Epithelial cell of esophagus (primary cell): ENCODE measurements around the gene CYP26B1.

Source experiments
- DNase-seq: peaks from one replicate; pipeline ENCODE4 v3.0.0; 2010; ENCODE audit warnings: low read depth
- H3K4me3 ChIP-seq: 2 replicates; pipeline ENCODE4 v1.5.1; 2011; ENCODE audit warnings: mild to moderate bottlenecking, low read length, control low read depth
- CTCF ChIP-seq: IDR thresholded peaks from 2 replicates; pipeline ENCODE4 v1.5.1; 2011; ENCODE audit warnings: low read depth, mild to moderate bottlenecking, low read length, control low read depth, inconsistent platforms; ENCODE audit not compliant: insufficient read depth; ENCODE audit errors: missing control alignments

CYP26B1 gene

GRCh38 chr2:72147303-72147971 is at the start of gene CYP26B1:
CYP26B1 (minus strand) TSS chr2:72147862; CDS start chr2:72147834, 28 bp downstream.
- DNase-seq, result no peak
- H3K4me3 ChIP-seq, result peak within 1 kb of the TSS; percentile 52
- TF ChIP-seq CTCF, result no peak

GRCh38 chr2:72193723-72194122 is 46.1 kb upstream of the CYP26B1 start:
- no peak overlapping the region for H3K4me3 ChIP-seq
- DNase-seq, result no peak
- no peak for TF ChIP-seq CTCF

- no peak overlapping the region for H3K4me3 ChIP-seq
- TF ChIP-seq CTCF, result no peak
- no peak for DNase-seq
These were observed 43.8 kb upstream of the CYP26B1 start for GRCh38 chr2:72191441-72191840.

- no peak for TF ChIP-seq CTCF
- no peak overlapping the region for H3K4me3 ChIP-seq
- no peak for DNase-seq
These were observed 37.5 kb upstream of the CYP26B1 start for GRCh38 chr2:72185206-72185605.

- TF ChIP-seq CTCF, result no peak
- no peak overlapping the region for H3K4me3 ChIP-seq
These were observed 35.8 kb upstream of the CYP26B1 start for GRCh38 chr2:72183466-72183865.

GRCh38 chr2:72183016-72183415 is 35.4 kb upstream of the CYP26B1 start:
- no peak overlapping the region for H3K4me3 ChIP-seq
- no peak for TF ChIP-seq CTCF

More at GRCh38 chr2:72183466-72183865, 35.8 kb upstream of the CYP26B1 start:
- no peak for DNase-seq

GRCh38 chr2:72182547-72182946 is 34.9 kb upstream of the CYP26B1 start:
- DNase-seq, result peak; percentile 20
- no peak for TF ChIP-seq CTCF

More at GRCh38 chr2:72183016-72183415, 35.4 kb upstream of the CYP26B1 start:
- no peak for DNase-seq

More at GRCh38 chr2:72182547-72182946, 34.9 kb upstream of the CYP26B1 start:
- H3K4me3 ChIP-seq, result no peak overlapping the region
